ENCODE measurements around the gene SLC1A2.

The SLC1A2 gene

GRCh38 chr11:35295751-35296150 is 123.6 kb downstream of the SLC1A2 start:
- H3K27ac ChIP-seq (replicated peaks), result no peak overlapping the region
- no peak for DNase-seq (ENCODE audit: low read depth in 1 of 2, low spot score in 1 of 2)
- TF ChIP-seq POLR2AphosphoS5 (IDR thresholded peaks at IDR 0.05; ENCODE audit: low read depth), result no peak
- no peak for TF ChIP-seq SPI1 (IDR thresholded peaks at IDR 0.05; ENCODE audit: borderline replicate concordance, low read depth)
- TF ChIP-seq REST (IDR thresholded peaks at IDR 0.05; ENCODE audit: insufficient replicate concordance, low read depth), result no peak
- TF ChIP-seq CTCF (IDR thresholded peaks at IDR 0.05; ENCODE audit: insufficient read depth, low read length), result no peak
- no peak for TF ChIP-seq GABPA (IDR thresholded peaks at IDR 0.05; ENCODE audit: low read depth)

GRCh38 chr11:35293699-35294098 is 125.7 kb downstream of the SLC1A2 start:
- Histone ChIP-seq H3K27ac (replicated peaks) (no peak overlapping the region), H3K4me3 (replicated peaks; ENCODE audit: insufficient read depth, low read length) (no peak overlapping the region), H3K27me3 (ENCODE audit: insufficient read depth, poor library complexity, severe bottlenecking) (peaks cover 4% of the 10 kb centered on the region)
- DNase-seq (ENCODE audit: low read depth in 1 of 2, low spot score in 1 of 2), result no peak
- TF ChIP-seq REST (IDR thresholded peaks at IDR 0.05; ENCODE audit: insufficient replicate concordance, low read depth) (no peak), POLR2AphosphoS5 (IDR thresholded peaks at IDR 0.05; ENCODE audit: low read depth) (no peak), GABPA (IDR thresholded peaks at IDR 0.05; ENCODE audit: low read depth) (no peak), CTCF (IDR thresholded peaks at IDR 0.05; ENCODE audit: insufficient read depth, low read length) (no peak), SPI1 (IDR thresholded peaks at IDR 0.05; ENCODE audit: borderline replicate concordance, low read depth) (no peak)

More at GRCh38 chr11:35295751-35296150, 123.6 kb downstream of the SLC1A2 start:
- no peak overlapping the region for H3K4me3 ChIP-seq (replicated peaks; ENCODE audit: insufficient read depth, low read length)
- peaks cover 4% of the 10 kb centered on the region for H3K27me3 ChIP-seq (ENCODE audit: insufficient read depth, poor library complexity, severe bottlenecking)

- Histone ChIP-seq H3K4me3 (replicated peaks; ENCODE audit: insufficient read depth, low read length) (no peak overlapping the region), H3K27me3 (ENCODE audit: insufficient read depth, poor library complexity, severe bottlenecking) (peaks cover 4% of the 10 kb centered on the region), H3K27ac (replicated peaks) (no peak overlapping the region)
- TF ChIP-seq GABPA (IDR thresholded peaks at IDR 0.05; ENCODE audit: low read depth) (no peak), POLR2AphosphoS5 (IDR thresholded peaks at IDR 0.05; ENCODE audit: low read depth) (no peak), REST (IDR thresholded peaks at IDR 0.05; ENCODE audit: insufficient replicate concordance, low read depth) (no peak), CTCF (IDR thresholded peaks at IDR 0.05; ENCODE audit: insufficient read depth, low read length) (no peak)
- DNase-seq (ENCODE audit: low read depth in 1 of 2, low spot score in 1 of 2), result no peak
Observed at GRCh38 chr11:35293035-35293434, 126.3 kb downstream of the SLC1A2 start.
